Forelimb muscle (tissue), 1 donor: ENCODE measurements around the gene FHAD1. TPM values are rescaled to one million over a fixed set of nuclear protein-coding genes. Genes with fewer than 3 reads are reported as not detected.
"Not testable (repeated sequence)": the region's sequence is repeated elsewhere in the genome, so short reads cannot be mapped to it uniquely, and the experiment has no call there.

Experiments used
- DNase-seq: peaks from one replicate; pipeline ENCODE4 v3.0.0-alpha.2; 2013; ENCODE audit warnings: low read depth
- polyA plus RNA-seq: library from polyadenylated mRNA; unstranded; fragments of 120-200 nt; gene quantifications from one replicate; pipeline ENCODE4 v1.2.1, GENCODE V29; 2013; ENCODE audit not compliant: insufficient read length

FHAD1 gene
- polyA plus RNA-seq, 1 donor = 1.9 TPM

DNA sequence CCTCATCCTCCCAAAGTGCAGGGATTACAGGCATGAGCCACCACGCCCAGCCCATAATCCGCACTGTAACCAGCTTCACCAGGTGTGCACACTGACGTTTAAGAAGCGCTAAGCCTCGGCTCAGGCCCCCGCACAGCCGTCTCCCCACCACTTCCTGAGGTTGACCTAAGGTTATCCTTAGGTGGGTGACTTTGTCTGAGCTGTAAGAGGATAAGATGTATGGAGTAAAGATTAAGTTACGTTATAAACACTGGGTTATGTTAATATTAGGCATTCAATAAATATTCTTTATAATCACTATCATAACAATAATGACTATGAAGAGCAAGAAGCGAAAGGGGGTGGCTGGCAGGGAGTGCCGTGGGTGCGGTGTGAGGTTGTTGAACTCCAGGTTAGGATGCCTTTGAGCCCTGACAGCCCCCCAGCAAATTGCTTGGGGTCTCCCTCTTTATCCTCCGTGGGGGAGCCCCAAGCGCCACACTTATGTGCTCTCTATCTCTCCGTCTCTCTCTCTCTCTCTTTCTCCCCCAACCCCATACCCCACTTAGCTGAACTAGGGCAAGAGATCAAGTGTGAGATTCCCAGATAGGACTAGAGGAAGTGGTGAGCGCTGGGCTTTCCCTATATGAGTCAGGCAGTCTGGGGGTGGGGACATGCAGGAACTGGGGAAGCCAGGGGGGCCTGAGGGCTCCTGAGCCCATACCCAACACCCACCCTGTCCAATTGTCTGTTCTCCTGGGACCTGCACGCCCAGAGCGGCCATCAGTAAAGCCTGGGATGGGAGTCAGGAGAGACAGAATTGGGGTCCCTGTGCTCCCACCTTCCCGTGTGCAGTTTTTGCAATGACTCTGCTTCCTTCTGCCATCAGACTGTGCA is 170.3 kb downstream of the FHAD1 start:
- no peak for DNase-seq

DNA sequence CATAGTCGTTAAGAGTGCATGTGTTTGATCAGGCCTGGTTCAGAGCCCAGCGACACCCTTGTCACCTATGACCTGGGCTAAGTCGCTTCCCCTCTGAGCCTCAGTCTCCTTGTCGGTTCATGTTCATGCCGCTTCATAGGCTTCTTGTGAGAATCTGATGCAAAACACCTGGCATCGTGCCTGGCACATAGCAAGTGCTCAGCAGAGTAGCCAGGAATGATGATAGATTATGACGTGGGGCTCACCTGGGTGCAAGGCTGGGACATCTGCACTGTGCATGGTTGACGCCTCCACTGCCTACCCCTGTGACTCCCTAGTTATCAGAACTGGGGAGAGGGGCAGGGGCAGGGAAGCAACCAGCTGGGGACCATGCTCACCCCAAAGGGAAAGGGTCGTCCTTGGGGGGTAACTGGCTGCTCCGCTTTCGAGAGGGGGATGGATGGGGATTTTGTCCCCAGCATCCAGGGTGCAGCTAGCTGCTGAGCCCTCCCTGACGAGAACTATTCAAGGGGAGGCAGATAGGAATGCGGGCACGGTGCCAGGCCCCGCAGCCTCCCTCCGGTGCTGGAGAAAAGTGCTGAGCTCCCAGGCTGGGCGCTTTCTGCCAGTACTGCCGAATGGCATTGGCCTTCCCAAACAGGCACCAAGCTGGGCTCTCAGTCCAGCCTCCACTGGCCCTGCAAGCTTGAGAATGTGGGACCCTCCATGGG is 171.9 kb downstream of the FHAD1 start:
- DNase-seq = no peak

DNA sequence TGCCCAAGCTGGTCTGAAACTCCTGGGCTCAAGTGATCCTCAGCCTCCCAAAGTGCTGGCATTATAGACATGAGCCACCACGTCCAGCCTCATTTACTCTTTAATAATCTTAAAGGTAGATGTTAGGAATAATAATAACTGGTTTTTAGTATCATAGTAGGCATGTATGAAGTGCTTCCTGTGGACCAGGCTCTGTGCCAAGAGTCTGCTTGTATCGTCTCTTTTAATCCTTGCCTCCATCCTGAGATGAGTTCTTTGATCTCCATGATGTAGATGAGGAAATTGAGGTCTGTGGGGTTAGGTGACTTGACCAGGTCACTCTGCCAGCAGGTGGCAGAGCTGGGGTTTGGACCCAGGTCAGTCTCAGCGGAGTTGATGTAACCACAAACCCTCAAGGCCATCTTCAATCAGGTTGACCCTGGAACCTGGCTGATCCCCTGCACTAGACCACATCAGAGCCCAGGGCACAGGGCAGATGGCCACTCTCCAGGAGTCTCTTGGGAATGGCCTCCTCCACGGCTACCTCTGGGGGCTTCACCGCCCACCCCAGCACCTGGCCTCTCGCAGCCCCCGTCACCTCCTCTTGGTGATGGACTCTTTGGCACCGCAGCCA is 173.9 kb downstream of the FHAD1 start:
- DNase-seq = no peak

DNA sequence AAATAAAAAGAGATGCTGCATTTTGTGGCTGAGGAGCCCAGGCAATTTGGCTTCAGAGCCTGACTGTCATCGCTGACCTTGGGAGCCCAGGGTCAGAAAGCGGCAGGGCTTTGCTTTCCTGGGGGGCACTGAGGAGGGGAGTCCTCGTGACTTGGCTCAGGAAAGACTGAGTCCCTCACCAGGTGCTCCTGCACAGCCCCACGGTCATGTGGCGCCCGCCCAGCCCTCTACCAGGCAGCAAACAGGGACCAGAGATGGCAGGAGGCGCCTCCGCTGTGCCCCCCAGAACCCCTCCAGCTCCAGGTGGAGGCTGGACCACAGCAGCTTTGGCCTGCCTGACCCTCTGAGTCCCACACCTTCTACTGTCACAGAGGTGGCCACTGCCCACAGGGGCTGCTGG is 175.8 kb downstream of the FHAD1 start:
- DNase-seq = no peak

DNA sequence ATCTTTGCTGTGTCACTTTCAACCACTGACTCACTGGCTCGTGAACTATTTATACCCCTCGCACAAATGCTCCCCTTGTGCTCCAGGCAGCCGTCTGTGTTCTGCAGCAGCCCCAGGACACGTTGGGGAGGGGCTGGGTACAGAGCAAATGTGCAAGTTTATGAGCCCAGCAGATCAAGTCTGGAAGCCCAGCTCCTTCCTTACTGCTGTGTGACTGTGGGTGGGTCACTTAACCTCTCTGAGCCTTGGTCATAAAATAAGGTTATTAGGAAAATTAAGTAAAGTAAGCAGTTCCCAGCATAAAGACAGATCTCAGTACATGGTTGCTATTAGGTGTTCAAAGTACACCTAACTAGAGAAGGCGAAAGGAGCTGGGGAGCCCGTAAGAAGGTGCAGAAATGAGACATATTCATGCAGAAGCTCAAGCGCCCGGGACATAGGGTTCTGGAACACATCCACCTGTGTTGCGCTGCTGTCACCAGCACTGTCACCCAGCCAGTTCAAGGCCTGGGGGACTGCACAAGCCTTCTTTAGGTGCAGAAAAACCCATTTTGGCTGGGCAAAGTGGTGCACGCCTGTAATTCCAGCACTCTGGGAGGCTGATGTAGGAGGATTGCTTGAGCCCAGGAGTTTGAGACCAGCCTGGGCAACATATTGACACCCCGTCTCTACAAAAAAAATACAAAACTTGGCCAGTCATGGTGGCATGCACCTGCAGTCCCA is 176.5 kb downstream of the FHAD1 start:
- no peak for DNase-seq

DNA sequence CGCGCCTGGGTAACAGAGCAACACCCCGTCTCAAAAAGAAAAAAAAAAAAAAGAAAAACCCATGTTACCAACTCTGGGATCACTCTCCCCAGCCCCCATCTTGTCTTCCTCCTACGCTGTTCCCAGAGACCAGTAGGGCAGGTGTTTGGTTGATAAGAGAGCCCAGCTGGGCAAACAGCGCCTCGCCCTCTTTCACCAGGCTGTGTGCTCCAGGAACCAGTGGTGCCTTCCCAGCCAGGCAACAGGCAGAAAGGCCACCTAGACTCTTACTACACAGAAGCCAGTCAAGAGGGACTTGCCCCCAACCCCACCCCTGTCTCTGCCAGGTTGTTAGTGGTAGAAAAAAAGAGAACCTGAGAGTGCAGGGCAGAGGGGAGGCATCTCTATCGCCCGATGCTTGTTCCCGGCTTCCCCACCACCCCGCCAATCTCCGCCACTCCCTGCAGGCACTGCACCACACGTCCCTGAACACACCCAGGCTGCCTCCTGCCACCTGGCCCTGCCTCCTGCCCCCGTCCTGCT is 177.2 kb downstream of the FHAD1 start:
- no peak for DNase-seq

DNA sequence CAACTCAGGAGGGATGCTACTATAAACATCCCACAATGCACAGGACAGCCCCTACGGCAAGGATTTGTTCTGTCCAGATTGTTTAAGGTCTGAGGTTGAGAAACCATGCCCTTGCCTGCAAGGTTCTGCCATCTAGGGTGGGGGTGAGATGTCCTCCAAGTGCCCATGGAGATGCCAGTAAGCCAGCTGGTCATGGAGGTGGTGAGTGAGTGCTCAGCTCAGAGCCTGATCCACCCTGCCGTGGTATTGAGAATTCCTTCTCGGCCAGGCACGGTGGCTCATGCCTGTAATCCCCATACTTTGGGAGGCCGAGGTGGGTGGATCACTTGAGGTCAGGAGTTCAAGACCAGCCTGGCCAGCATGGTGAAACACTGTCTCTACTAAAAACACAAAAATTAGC is 178.0 kb downstream of the FHAD1 start:
- no peak for DNase-seq

DNA sequence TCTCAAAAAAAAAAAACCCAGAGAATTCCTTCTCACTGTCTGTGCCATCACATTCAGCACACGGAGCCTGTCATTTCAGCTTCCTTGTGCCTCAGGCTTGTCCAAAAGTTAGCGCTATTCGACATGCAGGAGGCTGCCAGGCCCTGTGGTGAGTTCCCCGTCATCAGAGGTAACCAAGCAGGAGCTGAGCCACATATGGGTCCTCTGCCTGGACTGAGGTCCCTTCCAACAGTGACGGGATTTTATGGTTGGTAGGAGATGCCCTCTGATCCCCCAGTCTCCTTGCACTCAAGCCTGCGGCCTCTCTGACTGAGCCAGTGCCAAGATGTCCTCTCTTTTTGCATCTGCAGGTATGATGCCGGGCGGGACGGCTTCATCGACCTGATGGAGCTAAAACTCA is 178.5 kb downstream of the FHAD1 start:
- DNase-seq = no peak

DNA sequence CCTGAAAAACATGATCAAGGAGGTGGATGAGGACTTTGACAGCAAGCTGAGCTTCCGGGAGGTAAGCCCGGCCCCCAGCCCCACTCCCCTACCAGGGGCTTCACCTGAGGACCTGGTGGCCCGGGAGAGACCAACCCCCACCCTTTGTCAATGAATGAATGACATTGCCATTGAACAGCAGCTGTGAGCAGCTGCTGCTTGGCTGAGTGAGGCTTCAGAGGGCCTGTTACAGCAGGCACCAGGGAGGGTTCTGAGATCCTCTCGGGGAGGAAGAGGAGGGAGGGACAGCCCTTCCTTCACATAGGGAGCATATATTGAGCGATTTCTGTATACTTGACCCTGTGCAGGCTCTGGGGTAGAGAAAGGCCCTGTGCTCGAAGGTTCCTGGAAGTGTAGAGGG is 178.9 kb downstream of the FHAD1 start:
- DNase-seq = no peak

DNA sequence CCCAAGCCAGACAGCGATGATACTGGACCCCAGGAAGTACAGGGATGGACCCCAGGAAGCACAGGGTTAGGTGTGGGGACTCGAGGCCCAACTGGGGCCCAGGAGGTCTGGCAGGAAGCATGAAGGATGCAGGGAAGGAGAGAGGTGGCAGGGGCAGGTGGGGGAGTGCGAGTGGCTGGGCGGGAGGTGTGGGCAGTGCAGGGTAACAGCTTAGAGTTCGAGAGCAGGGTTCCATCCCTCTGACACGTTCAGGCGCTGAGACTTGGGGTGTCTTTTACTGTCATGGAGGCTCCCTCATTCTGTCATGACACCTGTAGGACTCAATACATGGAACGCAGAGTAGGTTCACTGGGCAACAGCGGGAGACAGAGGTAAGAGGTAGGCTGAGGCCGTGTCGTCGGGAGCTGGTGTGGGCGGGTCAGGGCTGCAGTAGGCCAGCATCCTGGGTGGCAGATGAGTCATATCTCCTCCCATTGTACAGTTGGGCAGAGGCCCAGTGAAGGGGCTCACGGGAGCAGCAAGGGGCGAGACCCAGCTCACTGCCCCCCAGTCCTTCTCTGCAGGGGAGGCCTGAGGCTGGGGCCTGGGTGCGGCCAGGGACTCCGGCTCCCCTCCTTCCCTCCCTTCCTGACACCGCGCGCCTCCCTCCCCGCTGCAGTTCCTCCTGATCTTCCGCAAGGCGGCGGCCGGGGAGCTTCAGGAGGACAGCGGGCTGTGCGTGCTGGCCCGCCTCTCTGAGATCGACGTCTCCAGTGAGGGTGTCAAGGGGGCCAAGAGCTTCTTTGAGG is 179.7 kb downstream of the FHAD1 start:
- no peak for DNase-seq

DNA sequence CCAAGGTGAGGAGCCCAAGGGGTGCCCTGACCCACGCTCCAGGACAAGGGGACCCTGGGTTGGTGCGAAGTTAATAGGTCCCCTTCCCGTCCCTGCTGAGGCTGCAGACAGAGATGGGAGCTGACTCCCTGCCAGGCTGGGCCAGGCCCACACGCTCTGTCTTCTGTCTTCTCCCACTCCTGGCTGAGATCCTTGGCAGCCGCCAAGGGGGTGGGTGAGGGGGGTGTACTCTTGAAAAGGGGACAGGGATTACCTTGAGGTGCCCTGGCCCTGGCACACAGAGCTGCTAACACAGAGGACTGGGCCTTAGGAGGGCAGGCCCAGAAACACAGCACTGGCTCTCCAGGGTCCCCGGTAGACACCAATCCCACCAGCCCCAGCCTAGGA is 180.2 kb downstream of the FHAD1 start:
- no peak for DNase-seq

DNA sequence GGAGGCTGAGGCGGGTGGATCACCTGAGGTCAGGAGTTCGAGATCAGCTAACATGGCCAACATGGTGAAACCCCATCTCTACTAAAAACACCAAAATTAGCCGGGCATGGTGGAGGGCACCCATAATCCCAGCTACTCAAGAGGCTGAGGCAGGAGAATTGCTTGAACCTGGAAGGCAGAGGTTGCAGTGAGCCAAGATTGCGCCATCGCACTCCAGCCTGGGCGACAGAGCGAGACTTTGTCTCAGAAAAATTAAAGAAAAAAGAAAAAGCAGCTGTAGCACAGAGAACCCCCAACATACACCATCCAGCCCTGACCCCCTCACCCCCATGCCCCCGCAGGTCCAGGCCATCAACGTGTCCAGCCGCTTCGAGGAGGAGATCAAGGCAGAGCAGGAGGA is 181.2 kb downstream of the FHAD1 start:
- DNase-seq = not testable (repeated sequence)

DNA sequence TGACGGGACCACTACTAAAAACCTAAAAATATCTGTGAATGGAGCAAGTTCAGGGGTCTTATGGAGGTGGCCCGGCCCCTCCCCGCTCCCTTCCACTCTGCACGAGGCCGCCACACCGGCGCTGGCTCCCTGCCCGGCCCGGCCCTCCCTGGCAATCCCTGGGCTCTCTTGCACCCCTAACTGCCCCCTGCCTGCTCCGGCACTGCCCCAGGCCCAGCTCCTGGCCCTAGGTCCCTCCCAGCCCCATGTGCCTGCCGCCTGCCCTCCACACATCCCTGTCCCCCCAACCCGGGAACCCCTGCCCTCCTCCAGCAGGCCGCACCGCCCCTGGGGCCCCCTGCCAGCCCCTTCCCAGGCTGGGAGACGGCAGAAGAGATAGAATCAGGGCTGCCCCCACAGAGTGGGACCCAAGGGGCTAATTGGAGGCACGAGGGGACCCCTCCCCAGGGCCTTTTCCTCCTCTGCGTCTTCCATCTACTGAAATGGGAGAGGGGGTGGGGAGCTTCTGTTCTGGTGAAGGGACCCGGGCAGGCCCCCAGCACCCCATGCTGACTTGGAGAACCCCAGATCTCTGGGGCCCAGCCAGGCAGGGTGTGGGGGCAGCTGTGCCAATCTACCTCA is 181.9 kb downstream of the FHAD1 start:
- DNase-seq = no peak

DNA sequence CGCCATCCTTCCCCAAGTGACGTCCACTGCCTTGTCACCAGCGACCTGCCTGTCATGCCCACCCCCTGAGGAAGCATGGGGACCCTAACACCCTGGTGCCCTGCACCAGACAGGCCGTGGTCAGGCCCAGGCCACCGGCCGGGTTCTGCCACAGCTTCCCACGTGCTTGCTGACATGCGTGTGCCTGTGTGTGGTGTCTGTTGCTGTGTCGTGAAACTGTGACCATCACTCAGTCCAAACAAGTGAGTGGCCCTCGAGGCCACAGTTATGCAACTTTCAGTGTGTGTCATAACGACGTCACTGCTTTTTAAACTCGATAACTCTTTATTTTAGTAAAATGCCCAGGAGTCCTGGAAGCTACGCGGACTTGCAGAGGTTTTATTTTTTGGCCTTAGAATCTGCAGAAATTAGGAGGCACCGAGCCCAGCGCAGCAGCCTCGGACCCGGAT is 182.7 kb downstream of the FHAD1 start:
- DNase-seq = no peak

DNA sequence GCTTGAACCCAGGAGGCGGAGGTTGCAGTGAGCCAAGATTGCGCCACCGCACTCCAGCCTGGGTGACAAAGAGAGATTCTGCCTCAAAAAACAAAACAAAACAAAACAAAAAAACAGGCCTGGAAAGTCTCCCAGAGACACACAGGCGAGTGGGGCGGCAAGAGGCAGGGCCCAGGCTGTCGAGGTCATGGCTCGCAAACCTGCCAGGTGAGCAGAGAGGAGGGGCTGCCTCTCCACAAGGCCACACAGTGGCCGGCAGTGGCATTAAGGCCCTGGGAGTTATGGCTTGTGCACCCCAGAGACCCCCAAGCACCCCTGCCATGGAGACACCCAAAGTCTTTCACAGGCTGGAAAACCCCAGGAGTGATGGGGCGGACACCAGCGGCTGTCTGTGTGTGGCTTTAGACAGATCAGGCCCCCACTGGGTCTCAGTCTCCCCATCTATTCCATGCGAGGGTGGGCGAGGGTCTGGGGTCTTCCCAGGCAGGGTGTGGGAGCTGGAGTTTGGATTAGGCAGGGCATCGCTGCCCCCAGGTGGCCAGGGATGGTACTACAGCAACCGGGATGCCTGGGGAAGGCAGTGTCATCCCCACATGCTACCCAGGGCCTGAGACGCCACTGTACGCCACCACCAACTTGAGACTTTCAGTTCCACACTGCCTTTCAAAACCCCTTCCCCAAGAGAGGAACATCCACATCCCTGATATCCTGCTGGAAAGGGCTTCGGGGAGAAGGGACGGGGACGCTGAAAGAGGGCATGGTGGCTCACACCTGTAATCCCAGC is 184.0 kb downstream of the FHAD1 start:
- DNase-seq = no peak

DNA sequence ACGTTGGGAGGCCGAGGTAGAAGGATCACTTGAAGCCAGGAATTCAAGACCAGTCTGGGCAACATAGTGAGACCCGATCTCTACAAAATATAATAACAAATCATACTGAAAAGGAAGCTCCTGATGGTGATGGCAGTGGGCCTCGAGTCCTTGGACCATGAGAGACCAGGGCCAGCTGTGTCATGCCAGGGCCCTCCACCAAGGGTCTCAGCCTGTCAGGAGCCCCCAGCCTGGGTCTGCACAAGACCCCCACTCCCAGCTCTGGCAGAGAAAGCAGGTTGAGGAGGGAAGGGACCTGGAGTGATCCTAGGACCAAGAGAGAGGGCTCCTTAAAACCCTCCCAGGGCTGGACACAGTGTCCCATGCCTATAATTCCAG is 184.5 kb downstream of the FHAD1 start:
- DNase-seq = no peak

DNA sequence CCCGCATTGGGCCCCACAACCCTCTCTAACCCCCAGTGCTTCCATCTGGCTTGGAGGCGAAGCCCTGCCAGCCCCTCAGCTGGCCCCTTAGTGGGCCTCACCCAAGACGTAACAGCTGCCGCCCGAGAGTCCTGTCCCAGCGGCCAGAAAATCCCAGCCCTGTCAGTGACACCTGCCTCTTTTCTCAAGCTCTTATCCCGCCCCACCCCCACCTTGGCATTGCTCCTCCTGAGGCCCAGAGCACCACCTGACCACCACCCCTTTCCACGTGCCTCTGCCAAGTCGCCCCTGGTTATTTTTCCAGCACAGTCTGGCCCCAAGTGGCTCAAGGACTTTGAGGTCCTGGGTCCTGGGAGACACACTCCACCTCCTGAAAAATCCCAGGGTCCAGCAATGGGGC is 185.3 kb downstream of the FHAD1 start:
- DNase-seq = no peak

DNA sequence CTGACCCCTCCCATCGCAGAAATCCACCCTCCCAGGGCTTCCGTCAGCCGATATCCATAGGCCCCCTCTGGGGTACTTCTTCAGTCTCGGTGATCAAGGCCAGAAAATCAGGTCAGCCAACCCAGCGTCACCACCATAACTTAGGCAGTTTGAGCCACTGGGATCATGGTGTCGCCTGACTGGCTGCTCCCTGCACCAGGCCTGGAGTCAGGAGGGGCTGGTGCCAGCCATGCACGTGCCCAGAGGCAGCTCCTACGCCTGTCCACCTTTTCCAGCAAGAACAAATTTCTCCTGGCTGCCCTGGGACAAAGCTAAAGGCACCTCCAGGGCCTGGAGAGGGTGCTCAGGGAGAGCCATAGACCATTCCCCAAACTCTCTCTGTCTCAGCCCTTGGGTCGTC is 186.4 kb downstream of the FHAD1 start:
- no peak for DNase-seq

DNA sequence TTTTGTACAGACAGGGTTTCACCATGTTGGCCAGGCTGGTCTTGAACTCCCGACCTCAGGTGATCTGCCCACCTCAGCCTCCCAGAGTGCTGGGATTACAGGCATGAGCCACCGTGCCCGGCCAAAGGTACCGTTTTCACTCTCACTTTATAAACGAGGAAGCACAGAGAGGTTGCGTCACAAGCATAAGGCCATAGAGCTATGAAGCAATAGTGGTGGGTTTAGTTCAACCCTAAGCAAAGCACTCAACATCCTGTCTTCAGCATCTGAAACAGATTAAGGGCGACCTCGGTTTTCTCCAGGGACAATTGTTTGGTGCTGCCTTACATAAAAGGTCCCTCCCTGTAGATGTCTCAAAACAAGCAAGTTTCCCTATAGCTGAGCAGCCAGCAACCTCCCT is 187.7 kb downstream of the FHAD1 start:
- DNase-seq = not testable (repeated sequence)
